SK-N-SH (cell line): ENCODE data around the gene RLBP1. TPM values are rescaled to one million over a fixed set of nuclear protein-coding genes. Genes with fewer than 3 reads are reported as not detected.
A peak's percentile ranks its signal among the peaks of the same experiment; 100 is the strongest.

ENCODE experiments used
- CTCF ChIA-PET: fragments of 300-600, 350-600 bp; formaldehyde crosslinking; extraction: SDS; loops from one replicate; lab custom pipeline; 2021; lab: Yijun Ruan, JAX
- POLR2A ChIA-PET: fragments of 350-600 bp; sonication (Branson Sonifier 250); formaldehyde crosslinking; extraction: SDS; loops from one replicate; lab custom pipeline; 2020; ENCODE audit warnings: antibody characterized with exemption, inconsistent platforms; lab: Yijun Ruan, JAX
- DNase-seq: peaks from one replicate; pipeline ENCODE4 v3.0.0; 2012
- H2AFZ ChIP-seq: fragments of 200-600 bp; sonication (generic); 2 replicates; pipeline ENCODE4 v1.8.1; 2016; ENCODE audit warnings: antibody characterized with exemption, mild to moderate bottlenecking, low read depth
- H3F3A ChIP-seq: fragments of 200-600 bp; sonication (generic); replicated peaks from 2 replicates; pipeline ENCODE3; 2016; ENCODE audit warnings: antibody characterized with exemption, mild to moderate bottlenecking; ENCODE audit not compliant: insufficient read depth
- H3K27ac ChIP-seq, 2 experiments: fragments of 200-500 bp in 1 of 2; fragments of 200-600 bp in 1 of 2; sonication (Bioruptor generic) in 1 of 2; sonication (generic), shearing (Covaris generic) in 1 of 2; 2 replicates each; pipeline versions ENCODE4 v1.5.1 to v1.6.1; 2014 to 2016; ENCODE audit warnings: low read depth in 2 of 2, inconsistent platforms in 1 of 2, low read length in 1 of 2, mild to moderate bottlenecking in 1 of 2, mixed read lengths in 1 of 2
- H3K27me3 ChIP-seq: fragments of 200-600 bp; sonication (generic), shearing (Covaris generic); 2 replicates; pipeline ENCODE4 v1.6.1; 2016; ENCODE audit warnings: mixed run types; ENCODE audit not compliant: insufficient read depth
- H3K36me3 ChIP-seq, 2 experiments: fragments of 200-500 bp in 1 of 2; fragments of 200-600 bp in 1 of 2; sonication (Bioruptor generic) in 1 of 2; sonication (generic) in 1 of 2; replicated peaks in 1 of 2; 2 replicates each; pipeline versions ENCODE3 to v1.5.1; 2014 to 2016; ENCODE audit warnings: low read length in 1 of 2, mild to moderate bottlenecking in 1 of 2; ENCODE audit not compliant: insufficient read depth in 2 of 2, control insufficient read depth in 1 of 2
- H3K4me1 ChIP-seq, 2 experiments: fragments of 200-500 bp in 1 of 2; fragments of 200-600 bp in 1 of 2; sonication (Bioruptor generic) in 1 of 2; sonication (generic), shearing (Covaris generic) in 1 of 2; 2 replicates each; pipeline versions ENCODE4 v1.5.1 to v1.6.1; 2014 to 2016; ENCODE audit warnings: low read depth in 1 of 2, low read length in 1 of 2, mixed run types in 1 of 2; ENCODE audit not compliant: insufficient read depth in 2 of 2, control insufficient read depth in 1 of 2
- H3K4me2 ChIP-seq: fragments of 200-600 bp; sonication (generic), shearing (Covaris generic); 2 replicates; pipeline ENCODE4 v1.6.1; 2017; ENCODE audit warnings: mixed run types
- H3K4me3 ChIP-seq, 2 experiments: fragments of 200-500 bp in 1 of 2; fragments of 200-600 bp in 1 of 2; sonication (Bioruptor generic) in 1 of 2; sonication (generic), shearing (Covaris generic) in 1 of 2; 2 replicates each; pipeline versions ENCODE4 v1.5.1 to v1.8.1; 2014 to 2016; ENCODE audit warnings: low read depth in 2 of 2, inconsistent platforms in 1 of 2, low read length in 1 of 2, mild to moderate bottlenecking in 1 of 2, mixed read lengths in 1 of 2, moderate library complexity in 1 of 2
- H3K79me2 ChIP-seq: fragments of 200-600 bp; sonication (generic); 2 replicates; pipeline ENCODE4 v1.8.1; 2017; ENCODE audit warnings: mild to moderate bottlenecking; ENCODE audit not compliant: insufficient read depth
- H3K9ac ChIP-seq: fragments of 200-600 bp; sonication (generic); 2 replicates; pipeline ENCODE4 v1.6.1; 2017; ENCODE audit warnings: mixed run types
- H3K9me2 ChIP-seq: fragments of 200-600 bp; sonication (generic); 2 replicates; pipeline ENCODE4 v1.6.1; 2017; ENCODE audit warnings: mixed run types
- H3K9me3 ChIP-seq: fragments of 200-600 bp; sonication (generic); 2 replicates; pipeline ENCODE4 v1.6.1; 2017; ENCODE audit warnings: mixed run types, mild to moderate bottlenecking, moderate library complexity
- H4K20me1 ChIP-seq: fragments of 200-600 bp; sonication (generic); 2 replicates; pipeline ENCODE4 v1.6.1; 2017; ENCODE audit warnings: mild to moderate bottlenecking, mixed run types; ENCODE audit not compliant: insufficient read depth
- CTCF ChIP-seq: fragments of 200-600 bp; sonication (generic); IDR thresholded peaks from 2 replicates; pipeline ENCODE4 v1.6.1; 2017; ENCODE audit warnings: antibody characterized with exemption, mild to moderate bottlenecking, moderate library complexity
- FOSL2 ChIP-seq: IDR thresholded peaks from 2 replicates; pipeline ENCODE4 v1.4.0; 2012; ENCODE audit warnings: low read depth, mild to moderate bottlenecking, moderate library complexity, borderline replicate concordance
- GATA2 ChIP-seq: sonication (generic); formaldehyde crosslinking; IDR thresholded peaks from 2 replicates; pipeline ENCODE4 v1.5.0; 2020; ENCODE audit warnings: mild to moderate bottlenecking, missing genetic modification reagents
- MEF2A ChIP-seq: IDR thresholded peaks from 2 replicates; pipeline ENCODE4 v1.4.0; 2012; ENCODE audit warnings: low read depth, borderline replicate concordance
- MXI1 ChIP-seq: IDR thresholded peaks from 2 replicates; pipeline ENCODE4 v1.6.1; 2012; ENCODE audit warnings: mild to moderate bottlenecking, low read depth, low read length, improper control_type of control experiment
- NFIC ChIP-seq: IDR thresholded peaks from 2 replicates; pipeline ENCODE4 v1.4.0; 2012; ENCODE audit warnings: borderline replicate concordance
- SIN3A ChIP-seq: IDR thresholded peaks from 2 replicates; pipeline ENCODE4 v1.6.1; 2012; ENCODE audit warnings: low read depth, mild to moderate bottlenecking, low read length, moderate library complexity, borderline replicate concordance
- TAF1 ChIP-seq: IDR thresholded peaks from 2 replicates; pipeline ENCODE4 v1.6.1; 2012; ENCODE audit warnings: low read depth, mild to moderate bottlenecking, low read length, moderate library complexity, borderline replicate concordance
- TCF12 ChIP-seq: IDR thresholded peaks from 2 replicates; pipeline ENCODE4 v1.4.0; 2012
- TEAD4 ChIP-seq: IDR thresholded peaks from 2 replicates; pipeline ENCODE4 v1.4.0; 2012; ENCODE audit warnings: mild to moderate bottlenecking, borderline replicate concordance; ENCODE audit not compliant: insufficient read depth
- USF1 ChIP-seq: IDR thresholded peaks from 2 replicates; pipeline ENCODE4 v1.4.0; 2012; ENCODE audit warnings: low read depth, borderline replicate concordance
- USF2 ChIP-seq: fragments of 150-350 bp; IDR thresholded peaks from 2 replicates; pipeline ENCODE4 v1.6.1; 2017; ENCODE audit warnings: antibody characterized with exemption, low read length, low read depth, borderline replicate concordance
- YY1 ChIP-seq: IDR thresholded peaks from 2 replicates; pipeline ENCODE4 v1.4.0; 2012; ENCODE audit warnings: low read depth, mild to moderate bottlenecking
- WGBS: methylation state at CpG from one replicate; pipeline ENCODE4 v1.1.6; 2017; ENCODE audit warnings: low lambda C conversion rate; 5-methylcytosine and 5-hydroxymethylcytosine counted together
- polyA plus RNA-seq, 3 experiments: library from polyadenylated mRNA; depleted of rRNA; stranded (reverse); fragments of >200 nt; gene quantifications; 2 replicates each; pipeline ENCODE4 v1.2.3, GENCODE V29; 2012

Gene RLBP1
- polyA plus RNA-seq, 1 of the 3 experiments (the other 2 are of a cell fraction), result not detected

- TF ChIP-seq MXI1, result peak; percentile 30; the same call in 1 of the 2 replicates
These were observed 43.6 kb downstream of the RLBP1 start (continued) for GRCh38 chr15:89177633-89178306.

- H4K20me1 ChIP-seq, result no peaks in the 10 kb centered on the region
- ChIA-PET CTCF (interaction anchor here (0.6 to 13.4 kb wide), 46 partner anchors 8 to 523 kb away, joined by 3 to 363 read pairs (median 8); partner anchors contain the start of gene ABHD2), POLR2A (no interaction called here)
- H3K9ac ChIP-seq, result no peak overlapping the region
- H3K9me2 ChIP-seq, result no peaks in the 10 kb centered on the region
- no peak overlapping the region for H2AFZ ChIP-seq
- no peaks in the 10 kb centered on the region for H3K27me3 ChIP-seq
- no peak overlapping the region for H3K4me3 ChIP-seq
- DNase-seq, result no peak
- TF ChIP-seq GATA2 (CRISPR knock-in tag) (no peak), MEF2A (no peak), CTCF (no peak), FOSL2 (no peak), SIN3A (no peak), TEAD4 (no peak), YY1 (no peak)
- H3K27ac ChIP-seq, result no peak overlapping the region
- no peaks in the 10 kb centered on the region for H3K9me3 ChIP-seq
- WGBS, result 95% methylated on average over 12 of the region's 12 CpGs
- H3K4me1 ChIP-seq, result peaks cover 0 to 2% of the 10 kb centered on the region in 2 experiments; a peak in 1 of 4 replicates
- H3K79me2 ChIP-seq, result no peaks in the 10 kb centered on the region
- peaks cover 8 to 47% of the 10 kb centered on the region in 2 experiments for H3K36me3 ChIP-seq
- no peak overlapping the region for H3K4me2 ChIP-seq
- H3F3A ChIP-seq, result no peaks in the 10 kb centered on the region
These were observed 44.3 kb downstream of the RLBP1 start for GRCh38 chr15:89177116-89177515.

- Histone ChIP-seq H3K9me3 (no peaks in the 10 kb centered on the region), H3K9ac (no peak overlapping the region), H3K27me3 (no peaks in the 10 kb centered on the region), H3K4me2 (no peak overlapping the region), H3K4me1 (peaks cover 0 to 2% of the 10 kb centered on the region in 2 experiments; a peak in 1 of 4 replicates), H3F3A (no peaks in the 10 kb centered on the region), H3K4me3 (no peak overlapping the region), H2AFZ (no peak overlapping the region), H3K9me2 (no peaks in the 10 kb centered on the region), H3K79me2 (no peaks in the 10 kb centered on the region), H4K20me1 (no peaks in the 10 kb centered on the region), H3K27ac (no peak overlapping the region), H3K36me3 (peaks cover 6 to 47% of the 10 kb centered on the region in 2 experiments)
- DNase-seq, result no peak
- ChIA-PET CTCF (interaction anchor here (0.6 to 13.4 kb wide), 11 partner anchors 8 to 119 kb away, joined by 3 to 363 read pairs (median 8); no protein-coding TSS in a partner anchor), POLR2A (no interaction called here)
- TF ChIP-seq USF1, result no peak
- TF ChIP-seq TAF1, result no peak
- no peak for TF ChIP-seq USF2
- no peak for TF ChIP-seq TCF12
- TF ChIP-seq NFIC, result no peak
- TF ChIP-seq MEF2A, result no peak
- WGBS, result 89% methylated on average over 11 of the region's 13 CpGs
These were observed 45.7 kb downstream of the RLBP1 start for GRCh38 chr15:89175617-89176191.
